Measurements from ENCODE around the gene CD28.

The CD28 gene

DNA sequence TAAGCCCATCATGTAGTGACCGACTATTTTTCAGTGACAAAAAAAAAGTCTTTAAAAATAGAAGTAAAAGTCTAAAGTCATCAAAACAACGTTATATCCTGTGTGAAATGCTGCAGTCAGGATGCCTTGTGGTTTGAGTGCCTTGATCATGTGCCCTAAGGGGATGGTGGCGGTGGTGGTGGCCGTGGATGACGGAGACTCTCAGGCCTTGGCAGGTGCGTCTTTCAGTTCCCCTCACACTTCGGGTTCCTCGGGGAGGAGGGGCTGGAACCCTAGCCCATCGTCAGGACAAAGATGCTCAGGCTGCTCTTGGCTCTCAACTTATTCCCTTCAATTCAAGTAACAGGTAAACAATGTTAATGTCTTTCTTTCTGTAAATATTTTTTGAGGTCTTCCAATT is at the start of gene CD28:
Gene CD28 (plus strand): TSS at position 237 of the 400 bp plus-strand sequence. CDS start 58 bp downstream, at position 295.
- no peaks in the 10 kb centered on the region for H3K9me3 ChIP-seq (ENCODE audit: low read length)
- H3K4me1 ChIP-seq (ENCODE audit: insufficient read depth, low read length) = no peaks in the 10 kb centered on the region
- H3K4me3 ChIP-seq (ENCODE audit: low read length) = no peak within 1 kb of the TSS
- no peaks in the 10 kb centered on the region for H3K36me3 ChIP-seq (ENCODE audit: insufficient read depth, low read length)
- no peaks in the 10 kb centered on the region for H3K27me3 ChIP-seq (ENCODE audit: insufficient read depth, low read length)
- no peak within 1 kb of the TSS for H2AFZ ChIP-seq (ENCODE audit: low read depth, low read length)

DNA sequence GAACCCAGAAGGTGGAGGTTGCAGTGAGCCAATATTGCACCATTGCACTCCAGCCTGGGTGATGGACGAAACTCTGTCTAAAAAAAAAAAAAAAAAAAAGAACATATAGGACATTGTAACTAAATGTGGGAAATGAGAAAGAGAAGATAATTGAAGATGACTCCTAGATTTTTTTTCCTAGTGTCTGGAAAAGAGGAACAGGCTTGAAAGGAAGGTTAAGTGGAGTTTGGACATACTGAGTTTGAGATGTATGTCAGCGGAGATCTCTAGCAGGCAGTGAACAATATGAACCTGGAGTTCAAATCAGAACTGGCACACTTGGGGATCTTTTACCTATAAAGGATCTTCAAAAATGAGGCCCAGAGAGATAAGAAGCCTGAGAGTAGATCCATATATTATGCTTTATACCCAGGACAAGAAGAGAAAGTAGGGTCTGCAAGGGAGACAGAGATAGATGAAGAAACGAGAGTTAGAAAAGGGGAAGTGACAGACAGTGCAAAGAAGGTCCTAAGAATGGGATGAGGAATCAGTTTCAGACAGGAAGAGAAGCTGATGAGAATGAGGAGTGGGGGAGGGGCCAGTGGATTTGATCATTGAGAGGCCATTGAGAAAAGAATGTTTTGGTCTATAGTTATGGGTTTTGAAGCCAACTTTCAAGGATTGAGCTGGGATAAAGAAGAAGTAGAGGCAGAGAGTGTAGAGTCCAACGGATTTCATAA is 46.9 kb upstream of the CD28 start:
- H3K27me3 ChIP-seq (ENCODE audit: insufficient read depth, low read length) = no peaks in the 10 kb centered on the region
- H2AFZ ChIP-seq (ENCODE audit: low read depth, low read length) = no peak overlapping the region
- no peaks in the 10 kb centered on the region for H3K4me1 ChIP-seq (ENCODE audit: insufficient read depth, low read length)
- H3K36me3 ChIP-seq (ENCODE audit: insufficient read depth, low read length) = no peaks in the 10 kb centered on the region
- no peaks in the 10 kb centered on the region for H3K9me3 ChIP-seq (ENCODE audit: low read length)
- H3K4me3 ChIP-seq (ENCODE audit: low read length) = no peak overlapping the region

DNA sequence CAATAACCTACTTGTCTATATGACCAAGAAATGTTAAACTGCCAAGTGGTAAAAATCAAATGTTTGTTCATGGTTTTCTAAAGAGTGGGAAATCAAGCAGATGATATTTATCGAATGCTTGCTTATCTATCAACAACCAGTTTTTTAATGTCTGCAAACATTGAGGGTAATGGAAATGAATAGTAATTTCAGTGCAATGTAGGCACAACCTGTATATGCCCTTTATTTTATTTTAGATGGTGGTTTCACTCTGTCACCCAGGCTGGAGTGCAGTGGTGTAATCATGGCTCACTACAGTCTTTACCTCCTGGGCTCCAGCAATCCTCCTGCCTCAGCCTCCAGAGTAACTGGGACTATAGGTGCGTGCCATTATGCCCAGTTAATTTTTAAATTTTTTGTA is 46.0 kb upstream of the CD28 start:
- no peaks in the 10 kb centered on the region for H3K4me1 ChIP-seq (ENCODE audit: insufficient read depth, low read length)
- no peaks in the 10 kb centered on the region for H3K36me3 ChIP-seq (ENCODE audit: insufficient read depth, low read length)
- no peaks in the 10 kb centered on the region for H3K27me3 ChIP-seq (ENCODE audit: insufficient read depth, low read length)
- H3K9me3 ChIP-seq (ENCODE audit: low read length) = no peaks in the 10 kb centered on the region
- no peak overlapping the region for H3K4me3 ChIP-seq (ENCODE audit: low read length)
- no peak overlapping the region for H2AFZ ChIP-seq (ENCODE audit: low read depth, low read length)

DNA sequence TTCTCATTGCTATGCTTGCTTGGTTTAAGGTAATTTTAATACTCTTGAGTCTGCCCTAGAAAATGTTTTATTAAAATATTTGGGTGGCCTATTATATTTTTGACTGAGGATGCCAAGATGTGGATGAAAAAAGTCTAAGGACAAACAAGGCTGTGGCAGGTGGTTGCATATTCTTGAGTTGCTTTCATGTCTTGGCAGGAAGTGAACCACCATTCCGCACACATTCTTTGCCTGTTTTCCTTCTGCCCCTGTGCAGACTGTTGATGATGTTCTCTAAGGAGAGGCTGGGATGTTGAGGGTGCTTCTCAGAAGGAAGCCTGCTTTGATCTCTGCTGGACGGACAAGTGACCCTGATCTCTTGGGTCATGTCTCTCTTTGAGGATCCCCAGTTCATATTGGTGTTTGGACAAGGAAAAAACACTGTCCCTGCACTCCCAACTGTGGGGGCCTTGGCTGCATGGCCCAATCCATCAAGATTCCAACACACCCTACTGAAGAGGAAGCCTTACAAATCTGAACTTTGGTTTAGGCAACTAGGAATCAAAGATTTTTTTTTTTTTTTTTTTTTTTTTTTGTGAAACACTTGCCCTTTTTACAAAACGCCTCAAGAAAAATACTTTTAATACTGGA is 45.0 kb upstream of the CD28 start:
- H3K4me3 ChIP-seq (ENCODE audit: low read length) = no peak overlapping the region
- no peaks in the 10 kb centered on the region for H3K9me3 ChIP-seq (ENCODE audit: low read length)
- H2AFZ ChIP-seq (ENCODE audit: low read depth, low read length) = no peak overlapping the region
- no peaks in the 10 kb centered on the region for H3K36me3 ChIP-seq (ENCODE audit: insufficient read depth, low read length)
- no peaks in the 10 kb centered on the region for H3K27me3 ChIP-seq (ENCODE audit: insufficient read depth, low read length)
- no peaks in the 10 kb centered on the region for H3K4me1 ChIP-seq (ENCODE audit: insufficient read depth, low read length)

DNA sequence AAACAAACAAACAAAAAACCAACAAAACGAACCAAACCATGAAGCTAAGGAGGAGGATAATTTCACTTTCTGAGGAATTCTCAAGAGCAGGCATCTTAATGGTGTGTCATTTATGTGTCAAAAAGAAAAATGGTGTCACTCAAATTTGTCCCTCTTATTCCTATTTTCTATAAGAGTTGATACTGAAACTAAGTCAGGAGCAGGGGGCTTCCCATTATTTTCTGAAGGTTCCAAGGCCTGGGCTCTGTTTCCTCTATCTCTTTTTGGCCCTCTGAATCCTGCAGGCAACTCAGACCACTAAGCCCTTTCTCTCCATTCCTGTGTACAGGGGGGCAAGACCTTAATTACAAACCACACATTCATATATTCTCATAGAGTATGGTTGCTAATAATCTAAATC is 44.0 kb upstream of the CD28 start:
- H3K36me3 ChIP-seq (ENCODE audit: insufficient read depth, low read length) = no peaks in the 10 kb centered on the region
- H2AFZ ChIP-seq (ENCODE audit: low read depth, low read length) = no peak overlapping the region
- H3K9me3 ChIP-seq (ENCODE audit: low read length) = no peaks in the 10 kb centered on the region
- H3K27me3 ChIP-seq (ENCODE audit: insufficient read depth, low read length) = no peaks in the 10 kb centered on the region
- no peak overlapping the region for H3K4me3 ChIP-seq (ENCODE audit: low read length)
- no peaks in the 10 kb centered on the region for H3K4me1 ChIP-seq (ENCODE audit: insufficient read depth, low read length)

DNA sequence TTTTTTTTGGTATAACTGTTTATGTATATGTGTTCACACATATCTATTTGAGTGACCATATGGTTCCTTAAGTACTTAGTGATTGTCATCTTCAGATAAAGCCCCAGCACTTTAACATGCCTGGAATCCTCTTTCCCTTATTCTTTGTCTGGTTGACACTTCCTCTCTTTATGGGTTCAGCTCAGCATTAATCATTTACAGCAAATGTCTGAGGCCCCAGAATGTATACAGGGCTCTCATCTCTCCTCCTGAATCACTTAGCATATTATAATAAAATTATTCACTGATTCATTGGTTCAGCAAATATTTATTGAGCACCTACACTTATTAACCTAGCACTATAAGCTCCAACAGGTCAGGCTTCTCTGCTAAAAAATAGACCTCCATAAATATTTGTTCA is 43.5 kb upstream of the CD28 start:
- no peaks in the 10 kb centered on the region for H3K36me3 ChIP-seq (ENCODE audit: insufficient read depth, low read length)
- no peak overlapping the region for H3K4me3 ChIP-seq (ENCODE audit: low read length)
- no peaks in the 10 kb centered on the region for H3K4me1 ChIP-seq (ENCODE audit: insufficient read depth, low read length)
- H3K27me3 ChIP-seq (ENCODE audit: insufficient read depth, low read length) = no peaks in the 10 kb centered on the region
- H2AFZ ChIP-seq (ENCODE audit: low read depth, low read length) = no peak overlapping the region
- no peaks in the 10 kb centered on the region for H3K9me3 ChIP-seq (ENCODE audit: low read length)

DNA sequence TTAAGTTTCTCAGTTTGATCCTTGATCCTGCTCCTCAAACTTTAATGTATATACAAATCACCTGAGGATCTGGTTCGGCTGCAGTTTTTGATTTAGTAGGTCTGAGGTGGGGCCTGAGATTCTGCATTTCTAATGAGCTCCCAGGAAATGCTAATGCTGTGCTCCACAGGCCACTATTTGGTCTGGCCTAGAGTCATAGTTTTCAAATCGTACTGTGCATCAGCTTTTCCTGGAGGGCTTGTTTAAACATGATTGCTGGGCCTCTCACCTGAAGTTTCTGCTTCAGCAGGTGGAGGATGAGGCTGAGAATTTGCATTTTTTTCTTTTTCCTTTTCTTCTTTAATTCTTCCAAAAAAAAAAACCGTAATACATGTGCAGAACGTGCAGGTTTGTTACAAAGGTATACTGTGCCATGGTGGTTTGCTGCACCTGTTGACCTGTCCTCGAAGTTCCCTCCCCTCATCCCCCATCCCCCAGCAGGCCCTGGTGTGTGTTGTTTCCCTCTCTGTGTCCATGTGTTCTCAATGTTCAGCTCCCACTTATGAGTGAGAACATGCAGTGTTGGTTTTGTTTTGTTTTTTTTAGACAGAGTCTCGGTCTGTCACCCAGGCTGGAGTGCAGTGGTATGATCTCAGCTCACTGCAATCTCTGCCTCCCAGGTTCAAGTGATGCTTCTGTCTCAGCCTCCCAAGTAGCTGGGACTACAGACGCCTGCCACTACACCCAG is 42.2 kb upstream of the CD28 start:
- Histone ChIP-seq H3K4me3 (ENCODE audit: low read length) (no peak overlapping the region), H2AFZ (ENCODE audit: low read depth, low read length) (no peak overlapping the region), H3K4me1 (ENCODE audit: insufficient read depth, low read length) (no peaks in the 10 kb centered on the region), H3K36me3 (ENCODE audit: insufficient read depth, low read length) (no peaks in the 10 kb centered on the region), H3K9me3 (ENCODE audit: low read length) (no peaks in the 10 kb centered on the region), H3K27me3 (ENCODE audit: insufficient read depth, low read length) (no peaks in the 10 kb centered on the region)

DNA sequence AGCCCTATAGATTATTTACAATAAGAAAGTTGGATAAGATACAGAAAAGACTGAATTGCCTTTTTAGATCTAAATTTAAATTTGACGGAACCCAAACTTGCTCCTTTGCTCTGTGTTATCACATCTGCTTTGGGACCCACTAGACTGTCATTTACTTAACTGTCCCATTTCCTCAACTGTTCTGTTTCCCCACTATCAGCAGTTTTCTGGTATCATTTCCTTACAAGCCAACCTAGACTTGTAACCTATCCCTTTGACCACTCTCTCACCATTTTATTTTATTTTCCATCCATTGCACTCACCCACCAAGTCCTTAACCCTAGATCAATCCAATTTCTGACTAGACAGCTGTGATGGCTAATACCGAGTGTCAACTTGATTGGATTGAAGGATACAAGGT is 38.6 kb upstream of the CD28 start:
- Histone ChIP-seq H2AFZ (ENCODE audit: low read depth, low read length) (no peak overlapping the region), H3K36me3 (ENCODE audit: insufficient read depth, low read length) (no peaks in the 10 kb centered on the region), H3K9me3 (ENCODE audit: low read length) (no peaks in the 10 kb centered on the region), H3K27me3 (ENCODE audit: insufficient read depth, low read length) (no peaks in the 10 kb centered on the region), H3K4me1 (ENCODE audit: insufficient read depth, low read length) (no peaks in the 10 kb centered on the region), H3K4me3 (ENCODE audit: low read length) (no peak overlapping the region)

DNA sequence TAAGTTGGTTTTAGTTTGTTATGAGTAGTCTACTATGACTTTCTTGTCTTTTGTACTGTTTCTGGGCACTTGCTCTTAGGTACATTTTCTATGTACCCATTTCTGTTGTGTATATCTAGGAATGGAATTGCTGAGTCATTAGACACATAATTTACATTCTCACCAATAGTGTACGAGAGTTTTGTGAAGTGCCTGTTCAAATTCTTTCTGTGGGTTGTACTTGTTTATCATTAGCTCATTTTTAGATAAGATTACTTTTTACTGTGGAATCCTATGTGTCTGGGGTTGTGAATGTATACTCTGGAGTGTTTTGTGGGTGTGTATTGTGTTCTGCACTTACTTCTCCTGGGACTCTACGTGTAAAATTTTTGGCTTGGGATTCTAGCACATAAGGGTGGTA is 36.6 kb upstream of the CD28 start:
- H3K4me1 ChIP-seq (ENCODE audit: insufficient read depth, low read length) = no peaks in the 10 kb centered on the region
- H3K4me3 ChIP-seq (ENCODE audit: low read length) = no peak overlapping the region
- H2AFZ ChIP-seq (ENCODE audit: low read depth, low read length) = no peak overlapping the region
- H3K36me3 ChIP-seq (ENCODE audit: insufficient read depth, low read length) = no peaks in the 10 kb centered on the region
- H3K27me3 ChIP-seq (ENCODE audit: insufficient read depth, low read length) = no peaks in the 10 kb centered on the region
- no peaks in the 10 kb centered on the region for H3K9me3 ChIP-seq (ENCODE audit: low read length)

DNA sequence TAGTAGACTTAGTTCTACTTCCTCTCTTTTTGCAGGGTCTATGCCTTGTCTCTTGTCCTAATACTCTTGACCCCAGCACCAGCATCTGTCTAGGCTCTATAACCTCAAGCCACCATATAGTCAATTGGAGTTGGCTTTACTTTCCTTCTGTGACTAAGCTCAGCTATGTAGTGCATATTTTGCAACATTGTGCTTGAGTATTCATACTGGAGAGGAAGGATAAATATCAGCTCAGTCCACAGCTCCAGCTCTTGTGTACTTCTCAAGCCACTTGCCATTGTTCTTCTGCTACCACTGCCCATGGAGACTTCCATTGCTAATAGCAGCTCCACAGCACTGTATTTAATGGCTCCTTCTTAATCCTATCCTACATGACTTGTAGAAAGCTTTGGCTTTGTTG is 35.5 kb upstream of the CD28 start:
- H2AFZ ChIP-seq (ENCODE audit: low read depth, low read length) = no peak overlapping the region
- H3K4me3 ChIP-seq (ENCODE audit: low read length) = no peak overlapping the region
- no peaks in the 10 kb centered on the region for H3K9me3 ChIP-seq (ENCODE audit: low read length)
- H3K4me1 ChIP-seq (ENCODE audit: insufficient read depth, low read length) = no peaks in the 10 kb centered on the region
- no peaks in the 10 kb centered on the region for H3K27me3 ChIP-seq (ENCODE audit: insufficient read depth, low read length)
- no peaks in the 10 kb centered on the region for H3K36me3 ChIP-seq (ENCODE audit: insufficient read depth, low read length)

DNA sequence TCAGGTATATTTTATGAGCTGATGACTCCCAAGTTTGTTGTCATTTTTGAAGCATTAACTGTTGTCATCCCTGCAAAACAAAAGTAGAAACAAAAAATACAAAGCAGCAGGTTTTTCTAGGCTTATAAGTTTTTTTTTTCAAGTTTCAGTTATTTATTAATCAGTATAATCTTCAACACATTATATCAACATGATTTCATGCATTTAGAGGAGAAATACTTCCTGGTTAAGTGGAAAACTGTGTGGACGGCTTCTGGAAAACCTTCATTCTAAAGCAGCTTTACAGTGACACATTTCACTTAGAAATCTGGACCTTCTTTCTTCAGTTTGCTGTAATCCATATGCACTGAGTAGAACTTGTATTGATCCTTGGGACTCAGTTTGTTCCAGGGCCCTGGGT is 34.6 kb upstream of the CD28 start:
- no peaks in the 10 kb centered on the region for H3K36me3 ChIP-seq (ENCODE audit: insufficient read depth, low read length)
- H3K27me3 ChIP-seq (ENCODE audit: insufficient read depth, low read length) = no peaks in the 10 kb centered on the region
- H3K4me1 ChIP-seq (ENCODE audit: insufficient read depth, low read length) = no peaks in the 10 kb centered on the region
- no peak overlapping the region for H3K4me3 ChIP-seq (ENCODE audit: low read length)
- H3K9me3 ChIP-seq (ENCODE audit: low read length) = no peaks in the 10 kb centered on the region
- no peak overlapping the region for H2AFZ ChIP-seq (ENCODE audit: low read depth, low read length)

DNA sequence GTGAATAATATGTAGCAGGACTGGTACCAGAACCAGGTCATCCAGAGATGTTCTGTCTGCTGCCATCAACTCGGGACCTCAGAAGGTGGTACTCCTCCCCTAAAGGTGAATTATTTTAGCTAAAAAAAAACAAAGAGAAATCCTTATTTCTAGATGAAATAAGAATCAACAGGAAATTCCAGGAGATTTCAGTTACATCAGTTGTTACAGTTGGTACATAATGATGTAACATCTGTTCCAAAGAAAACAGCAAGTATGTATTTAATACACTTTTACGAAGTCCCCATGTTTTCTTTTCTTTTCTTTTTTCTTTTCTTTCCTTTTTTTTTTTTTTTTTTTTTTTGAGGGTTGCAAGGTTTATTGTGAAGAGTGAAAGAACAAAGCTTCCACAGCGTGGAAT is 33.6 kb upstream of the CD28 start:
- Histone ChIP-seq H3K4me3 (ENCODE audit: low read length) (no peak overlapping the region), H3K36me3 (ENCODE audit: insufficient read depth, low read length) (no peaks in the 10 kb centered on the region), H3K9me3 (ENCODE audit: low read length) (no peaks in the 10 kb centered on the region), H3K27me3 (ENCODE audit: insufficient read depth, low read length) (no peaks in the 10 kb centered on the region), H2AFZ (ENCODE audit: low read depth, low read length) (no peak overlapping the region), H3K4me1 (ENCODE audit: insufficient read depth, low read length) (no peaks in the 10 kb centered on the region)

DNA sequence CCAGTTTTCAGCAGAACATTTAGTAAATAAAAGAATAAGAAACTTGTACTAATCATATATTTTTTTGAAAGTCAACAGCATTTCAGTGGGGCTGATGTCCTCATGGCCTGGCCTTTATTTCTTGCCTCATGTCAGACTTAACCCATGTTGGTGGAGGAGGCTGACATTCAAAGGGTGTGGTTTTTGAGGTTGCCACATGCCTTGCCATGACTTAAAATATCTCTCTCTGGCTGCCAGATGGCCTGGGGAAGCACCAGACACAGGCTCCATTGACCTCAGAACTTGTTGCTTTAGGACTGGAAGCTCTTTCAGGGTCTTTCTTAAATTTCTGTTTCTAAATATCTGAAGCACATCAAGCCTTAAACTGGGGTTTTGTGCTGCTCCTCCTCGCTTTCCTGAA is 32.5 kb upstream of the CD28 start:
- no peaks in the 10 kb centered on the region for H3K4me1 ChIP-seq (ENCODE audit: insufficient read depth, low read length)
- no peaks in the 10 kb centered on the region for H3K9me3 ChIP-seq (ENCODE audit: low read length)
- H3K36me3 ChIP-seq (ENCODE audit: insufficient read depth, low read length) = no peaks in the 10 kb centered on the region
- no peak overlapping the region for H3K4me3 ChIP-seq (ENCODE audit: low read length)
- no peak overlapping the region for H2AFZ ChIP-seq (ENCODE audit: low read depth, low read length)
- no peaks in the 10 kb centered on the region for H3K27me3 ChIP-seq (ENCODE audit: insufficient read depth, low read length)

All from neuron (in vitro differentiated cells).